ENCODE results near the gene TLR6. TPM values are rescaled to one million over a fixed set of nuclear protein-coding genes. Genes with fewer than 3 reads are reported as not detected.

Gene TLR6
- total RNA-seq, 2 experiments from 2014 or later: 0.77 to 1.3 TPM

Small RNA genes lying within 50 kb of the gene (microRNA-seq; reads per million reads assigned to microRNA genes)
- gene MIR574: 4.3 reads per million, percentile 5 among the genes with 10 or more reads in this experiment

Other genes with a start within 250 kb of the TLR6 start
- gene KLF3, start 192.6 kb downstream of the TLR6 start, total RNA-seq: 1 to 10 TPM; 2.6 to 3.5 TPM
- gene TLR10, start 73.8 kb downstream of the TLR6 start, total RNA-seq: under 1 TPM in 1 of 2 experiments, not detected in 1; 0.09 TPM
- 1 to 10 TPM; 3.2 to 5.3 TPM for gene TLR1, start 52.0 kb downstream of the TLR6 start, total RNA-seq
- gene FAM114A1, start 11.0 kb upstream of the TLR6 start, total RNA-seq: under 1 TPM in 1 of 2 experiments, not detected in 1; 0.40 TPM
- gene TMEM156, start 175.6 kb upstream of the TLR6 start, total RNA-seq: 10 to 100 TPM; 18.5 to 18.8 TPM
- 10 to 100 TPM; 21.6 to 26.2 TPM for gene KLHL5, start 205.4 kb upstream of the TLR6 start, total RNA-seq

Data from activated CD8-positive, alpha-beta memory T cell treated with anti-CD3 and anti-CD28 coated beads, Interleukin-2, amount 10 ng/mL, durations not matched to agents 7 days and 5 days (primary cell).